ENCODE measurements around the gene MRAS. TPM values are rescaled to one million over a fixed set of nuclear protein-coding genes. Genes with fewer than 3 reads are reported as not detected.

The MRAS gene
- total and polyA plus RNA-seq, 2 of the 8 experiments (the other 6 are each of a cell fraction or from before 2014, with no cell fraction given): 10.6 to 16.2 TPM

- ChIA-PET CTCF (ENCODE audit: partially characterized antibody) (interaction anchor here (0.5 to 2.4 kb wide), 9 partner anchors 8 to 474 kb away, joined by 3 to 10 read pairs (median 4); no protein-coding TSS in a partner anchor), POLR2A (ENCODE audit: partially characterized antibody) (interaction anchor here (1.0 kb wide), 1 partner anchor 8 kb away, joined by 3 read pairs; no protein-coding TSS in a partner anchor)
- no peak overlapping the region for H3K14ac ChIP-seq (ENCODE audit: insufficient read length)
- H4K5ac ChIP-seq (ENCODE audit: insufficient read length, low read depth, low read length): no peak overlapping the region
- no peak overlapping the region for H3K56ac ChIP-seq (replicated peaks; ENCODE audit: insufficient read length, low read depth, low read length)
- no peaks in the 10 kb centered on the region for H3K79me2 ChIP-seq (ENCODE audit: control insufficient read depth in 1 of 2, insufficient read depth in 2 of 2, low read length in 2 of 2)
- no peak overlapping the region for H2BK15ac ChIP-seq (ENCODE audit: low read length)
- H3K23me2 ChIP-seq (ENCODE audit: low read depth, low read length): no peaks in the 10 kb centered on the region; the same call in 1 of the 2 replicates
- H3K18ac ChIP-seq (ENCODE audit: extremely low read depth, low read length): no peak overlapping the region
- 93% methylated on average over 3 of the region's 3 CpGs; no CpG with 5 or more reads in 1 of the 2 experiments for WGBS, 2 experiments (ENCODE audit: extremely low coverage in 1 of 2, insufficient coverage in 1 of 2, insufficient read length in 1 of 2, insufficient replicate concordance in 2 of 2, low coverage in 1 of 2, low lambda C conversion rate in 2 of 2, missing lambda C conversion rate in 1 of 2)
- H3K4me2 ChIP-seq (ENCODE audit: insufficient read depth in 1 of 2, low read depth in 2 of 2, low read length in 2 of 2): no peak overlapping the region
- no peaks in the 10 kb centered on the region for H3K27me3 ChIP-seq (replicated peaks in 1 of 4; ENCODE audit: control insufficient read depth in 3 of 4, extremely low read depth in 1 of 4, insufficient read depth in 3 of 4, low read length in 3 of 4)
- no peak overlapping the region for H4K8ac ChIP-seq (ENCODE audit: extremely low read depth, insufficient read depth, low read length)
- no peak overlapping the region for H2BK20ac ChIP-seq (ENCODE audit: low read length)
- no peak overlapping the region for H2AK5ac ChIP-seq (ENCODE audit: low read depth, low read length)
- H4K20me1 ChIP-seq (replicated peaks in 1 of 2; ENCODE audit: control insufficient read depth in 1 of 2, insufficient read depth in 2 of 2, low read length in 2 of 2): peaks cover 0 to 2% of the 10 kb centered on the region in 2 experiments
- H3K9me3 ChIP-seq (ENCODE audit: insufficient read depth in 2 of 2, low read depth in 1 of 2, low read length in 1 of 2): no peaks in the 10 kb centered on the region
- no peak overlapping the region for H3K27ac ChIP-seq (ENCODE audit: low read depth, low read length)
- no peak for FAIRE-seq
- no peak for DNase-seq (ENCODE audit: low read depth in 1 of 2, low spot score in 2 of 2)
- peaks cover 0 to 10% (median 5%) of the 10 kb centered on the region in 4 experiments; a peak in 5 of 7 replicates for H3K4me1 ChIP-seq (replicated peaks in 1 of 4; ENCODE audit: control insufficient read depth in 3 of 4, insufficient read depth in 4 of 4, low read length in 3 of 4)
- H2BK5ac ChIP-seq (ENCODE audit: low read depth, low read length): no peak overlapping the region
- H2BK120ac ChIP-seq (replicated peaks; ENCODE audit: low read depth, low read length): no peak overlapping the region
- H3K79me1 ChIP-seq (ENCODE audit: low read depth, low read length): no peaks in the 10 kb centered on the region
- H2BK12ac ChIP-seq (ENCODE audit: low read depth, low read length): no peak overlapping the region
- no peak overlapping the region for H3K23ac ChIP-seq (ENCODE audit: insufficient read length)
- H2AFZ ChIP-seq (ENCODE audit: low read length): no peak overlapping the region
- H3K36me3 ChIP-seq (ENCODE audit: control insufficient read depth in 2 of 4, insufficient read depth in 4 of 4, low read length in 3 of 4): no peaks in the 10 kb centered on the region
- no peak overlapping the region for H3K4me3 ChIP-seq (ENCODE audit: extremely low read depth in 1 of 4, insufficient read depth in 2 of 4, low read depth in 3 of 4, low read length in 4 of 4)
- TF ChIP-seq EP300 (IDR thresholded peaks at IDR 0.05; ENCODE audit: borderline replicate concordance in 1 of 2, low read depth in 2 of 2, low read length in 2 of 2) (no peak), CHD1 (IDR thresholded peaks at IDR 0.05; ENCODE audit: low read depth, low read length) (no peak), CREB1 (IDR thresholded peaks at IDR 0.05) (no peak), BCL11A (IDR thresholded peaks at IDR 0.05; ENCODE audit: low read depth in 2 of 2, low read length in 2 of 2) (no peak), E2F6 (IDR thresholded peaks at IDR 0.05) (no peak), NRF1 (IDR thresholded peaks at IDR 0.05; ENCODE audit: low read depth, low read length) (no peak), SIX5 (IDR thresholded peaks at IDR 0.05; ENCODE audit: low read depth, low read length) (no peak)
- H3K4ac ChIP-seq (replicated peaks; ENCODE audit: insufficient read length, low read depth, low read length): no peak overlapping the region
- no peak overlapping the region for H3K9ac ChIP-seq (replicated peaks in 1 of 4; ENCODE audit: extremely low read depth in 1 of 4, low read depth in 3 of 4, low read length in 3 of 4)
- H4K91ac ChIP-seq (replicated peaks; ENCODE audit: insufficient read length, low read length): no peak overlapping the region
Observed at GRCh38 chr3:138449490-138449889, 101.1 kb downstream of the MRAS start.
